ENCODE results near the gene CBX7.

The CBX7 gene

GRCh38 chr22:39152511-39153219 is at the start of gene CBX7:
CBX7 (minus strand) TSS chr22:39152680; CDS start chr22:39152444, 236 bp downstream.
- peak; percentile 77 to 82 for DNase-seq (ENCODE audit: low read depth in 2 of 2)

- no peak for DNase-seq (ENCODE audit: low read depth in 2 of 2)
Measured at GRCh38 chr22:39197578-39197977, 45.1 kb upstream of the CBX7 start.

- DNase-seq (ENCODE audit: low read depth in 2 of 2): no peak
Measured at GRCh38 chr22:39194098-39194497, 41.6 kb upstream of the CBX7 start.

GRCh38 chr22:39188809-39189208 is 36.3 kb upstream of the CBX7 start:
- DNase-seq (ENCODE audit: low read depth in 2 of 2): no peak

- DNase-seq (ENCODE audit: low read depth in 2 of 2): no peak
Measured at GRCh38 chr22:39185601-39186012, 33.1 kb upstream of the CBX7 start.

GRCh38 chr22:39184586-39185577 is 32.4 kb upstream of the CBX7 start:
- DNase-seq (ENCODE audit: low read depth in 2 of 2): no peak

GRCh38 chr22:39183991-39184585 is 31.6 kb upstream of the CBX7 start:
- DNase-seq (ENCODE audit: low read depth in 2 of 2): no peak

GRCh38 chr22:39182478-39183030 is 30.1 kb upstream of the CBX7 start:
- DNase-seq (ENCODE audit: low read depth in 2 of 2): no peak

GRCh38 chr22:39181778-39182177 is 29.3 kb upstream of the CBX7 start:
- no peak for DNase-seq (ENCODE audit: low read depth in 2 of 2)

GRCh38 chr22:39181356-39181755 is 28.9 kb upstream of the CBX7 start:
- DNase-seq (ENCODE audit: low read depth in 2 of 2): no peak

GRCh38 chr22:39179841-39180335 is 27.4 kb upstream of the CBX7 start:
- no peak for DNase-seq (ENCODE audit: low read depth in 2 of 2)

- DNase-seq (ENCODE audit: low read depth in 2 of 2): no peak
Measured at GRCh38 chr22:39179401-39179827, 26.9 kb upstream of the CBX7 start.

- DNase-seq (ENCODE audit: low read depth in 2 of 2): no peak
Measured at GRCh38 chr22:39178206-39179111, 26.0 kb upstream of the CBX7 start.

GRCh38 chr22:39177791-39178190 is 25.3 kb upstream of the CBX7 start:
- DNase-seq (ENCODE audit: low read depth in 2 of 2): no peak

GRCh38 chr22:39177456-39177775 is 24.9 kb upstream of the CBX7 start:
- DNase-seq (ENCODE audit: low read depth in 2 of 2): no peak

- no peak for DNase-seq (ENCODE audit: low read depth in 2 of 2)
Measured at GRCh38 chr22:39176714-39177455, 24.4 kb upstream of the CBX7 start.

GRCh38 chr22:39176143-39176713 is 23.7 kb upstream of the CBX7 start:
- DNase-seq (ENCODE audit: low read depth in 2 of 2): no peak

GRCh38 chr22:39175353-39176142 is 23.1 kb upstream of the CBX7 start:
- DNase-seq (ENCODE audit: low read depth in 2 of 2): no peak
